GM19395 (cell line): Measurements from ENCODE around the gene CELSR2.
A peak's percentile ranks its signal among the peaks of the same experiment; 100 is the strongest.

Experiments
- ATAC-seq: cut with Tn5 transposase; IDR thresholded peaks from one replicate; pipeline ENCODE4 v1.9.1; 2021; ENCODE audit warnings: mild to moderate bottlenecking, moderate library complexity; ENCODE audit not compliant: unreplicated experiment

The CELSR2 gene

GRCh38 chr1:109262231-109263055 is 13.1 kb downstream of the CELSR2 start:
- ATAC-seq = no peak

DNA sequence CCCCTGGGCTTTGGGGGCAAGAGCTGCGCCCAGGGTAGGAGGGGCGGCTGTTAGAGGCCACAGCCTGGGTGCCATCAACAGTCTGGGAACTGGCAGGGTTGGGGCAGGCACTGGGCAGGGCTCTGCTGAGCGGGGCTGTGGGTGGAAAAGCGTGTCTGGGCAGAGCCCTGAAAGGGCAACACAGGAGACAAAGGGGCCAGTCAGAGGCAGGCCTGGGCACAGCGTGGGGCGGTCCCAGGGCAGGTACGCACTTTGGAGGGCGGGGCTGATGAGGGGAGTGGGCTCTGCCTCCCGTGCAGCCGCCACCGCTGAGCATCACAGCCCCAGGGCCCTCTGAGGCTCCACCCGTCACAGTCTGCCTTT is 13.9 kb downstream of the CELSR2 start:
- peak; percentile 22 for ATAC-seq

DNA sequence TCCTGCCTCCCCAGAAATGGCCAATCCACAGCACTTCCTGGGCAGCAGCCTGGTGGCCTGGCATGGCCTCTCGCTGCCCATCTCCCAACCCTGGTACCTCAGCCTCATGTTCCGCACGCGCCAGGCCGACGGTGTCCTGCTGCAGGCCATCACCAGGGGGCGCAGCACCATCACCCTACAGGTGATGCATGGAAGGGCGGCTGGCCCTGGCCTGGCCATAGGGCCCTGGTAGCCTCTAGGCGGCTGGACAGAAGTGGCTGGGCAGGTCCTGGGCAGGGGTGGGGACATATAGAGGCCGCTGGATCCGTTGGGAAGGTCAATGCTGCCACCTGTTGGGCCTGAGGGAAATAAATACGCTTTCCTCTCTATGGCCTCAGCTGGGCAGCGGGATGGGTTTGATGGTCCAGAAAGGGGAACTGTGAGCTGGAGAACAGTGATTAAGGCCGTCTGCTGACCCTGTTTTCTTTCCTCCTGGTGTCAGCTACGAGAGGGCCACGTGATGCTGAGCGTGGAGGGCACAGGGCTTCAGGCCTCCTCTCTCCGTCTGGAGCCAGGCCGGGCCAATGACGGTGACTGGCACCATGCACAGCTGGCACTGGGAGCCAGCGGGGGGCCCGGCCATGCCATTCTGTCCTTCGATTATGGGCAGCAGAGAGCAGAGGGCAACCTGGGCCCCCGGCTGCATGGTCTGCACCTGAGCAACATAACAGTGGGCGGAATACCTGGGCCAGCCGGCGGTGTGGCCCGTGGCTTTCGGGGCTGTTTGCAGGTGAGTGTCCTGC is 14.4 kb downstream of the CELSR2 start:
- ATAC-seq = peak; percentile 67

GRCh38 chr1:109264379-109264755 is 15.0 kb downstream of the CELSR2 start:
- ATAC-seq = no peak

- ATAC-seq = no peak
Measured at GRCh38 chr1:109265016-109265415, 15.7 kb downstream of the CELSR2 start.

GRCh38 chr1:109265741-109266330 is 16.5 kb downstream of the CELSR2 start:
- no peak for ATAC-seq

DNA sequence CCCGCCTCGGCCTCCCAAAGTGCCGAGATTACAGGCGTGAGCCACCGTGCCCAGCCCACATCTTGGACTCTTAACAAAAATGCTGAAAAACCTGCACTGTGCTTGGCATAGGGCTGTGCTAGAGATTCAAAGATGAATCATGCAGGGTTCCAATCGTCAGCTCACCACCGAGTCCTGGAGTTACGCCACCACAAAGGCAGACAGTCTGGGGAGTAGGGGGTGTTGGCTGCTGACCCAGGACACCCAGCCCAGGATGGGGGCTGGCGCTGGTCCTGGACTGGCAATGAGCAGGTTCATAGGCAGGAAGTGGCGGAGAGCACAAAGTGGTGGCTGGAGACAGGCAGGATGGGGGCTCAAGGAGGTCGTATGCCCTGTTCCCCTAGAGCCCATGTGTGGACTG is 17.6 kb downstream of the CELSR2 start:
- no peak for ATAC-seq

DNA sequence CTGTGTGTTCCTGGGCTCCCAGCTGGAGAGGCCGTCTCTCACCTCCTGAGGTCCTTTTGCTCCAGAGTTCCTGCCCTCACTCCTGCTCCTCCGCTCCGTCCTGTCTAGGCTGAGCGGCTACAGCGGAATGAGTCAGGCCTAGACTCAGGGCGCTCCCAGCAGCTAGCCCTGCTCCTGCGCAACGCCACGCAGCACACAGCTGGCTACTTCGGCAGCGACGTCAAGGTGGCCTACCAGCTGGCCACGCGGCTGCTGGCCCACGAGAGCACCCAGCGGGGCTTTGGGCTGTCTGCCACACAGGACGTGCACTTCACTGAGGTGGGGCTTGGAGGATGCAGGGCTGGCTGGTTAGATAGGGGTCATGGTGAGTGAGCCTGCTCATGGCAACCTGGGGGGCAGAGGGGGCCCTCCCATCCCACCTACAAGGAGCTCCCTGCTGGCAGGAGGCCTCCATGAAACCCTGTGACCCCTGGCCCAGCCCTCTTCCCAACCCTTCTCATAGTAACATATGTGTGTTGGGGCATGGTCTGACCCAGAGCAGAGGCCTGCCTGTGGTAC is 18.5 kb downstream of the CELSR2 start:
- no peak for ATAC-seq

DNA sequence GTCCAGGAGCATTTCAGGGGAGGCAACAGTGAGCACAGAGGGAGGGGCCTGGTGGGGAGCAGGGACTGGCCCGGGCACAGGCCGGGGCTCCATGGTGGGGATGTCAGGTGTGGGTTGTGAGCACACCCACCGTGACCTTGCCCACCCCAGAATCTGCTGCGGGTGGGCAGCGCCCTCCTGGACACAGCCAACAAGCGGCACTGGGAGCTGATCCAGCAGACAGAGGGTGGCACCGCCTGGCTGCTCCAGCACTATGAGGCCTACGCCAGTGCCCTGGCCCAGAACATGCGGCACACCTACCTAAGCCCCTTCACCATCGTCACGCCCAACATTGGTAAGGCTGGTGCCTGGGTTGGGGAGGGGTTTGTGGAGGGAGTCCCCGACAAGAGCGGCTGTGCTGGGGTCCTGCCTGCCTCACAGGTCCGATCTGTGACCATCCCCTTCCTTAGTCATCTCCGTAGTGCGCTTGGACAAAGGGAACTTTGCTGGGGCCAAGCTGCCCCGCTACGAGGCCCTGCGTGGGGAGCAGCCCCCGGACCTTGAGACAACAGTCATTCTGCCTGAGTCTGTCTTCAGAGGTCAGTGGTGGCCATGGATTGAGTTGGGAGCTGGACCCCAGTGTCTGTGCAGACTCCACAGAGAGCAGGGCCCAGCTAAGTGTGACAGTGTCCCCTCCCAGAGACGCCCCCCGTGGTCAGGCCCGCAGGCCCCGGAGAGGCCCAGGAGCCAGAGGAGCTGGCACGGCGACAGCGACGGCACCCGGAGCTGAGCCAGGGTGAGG is 19.3 kb downstream of the CELSR2 start:
- no peak for ATAC-seq

GRCh38 chr1:109269212-109269980 is 20.1 kb downstream of the CELSR2 start:
- ATAC-seq = no peak

DNA sequence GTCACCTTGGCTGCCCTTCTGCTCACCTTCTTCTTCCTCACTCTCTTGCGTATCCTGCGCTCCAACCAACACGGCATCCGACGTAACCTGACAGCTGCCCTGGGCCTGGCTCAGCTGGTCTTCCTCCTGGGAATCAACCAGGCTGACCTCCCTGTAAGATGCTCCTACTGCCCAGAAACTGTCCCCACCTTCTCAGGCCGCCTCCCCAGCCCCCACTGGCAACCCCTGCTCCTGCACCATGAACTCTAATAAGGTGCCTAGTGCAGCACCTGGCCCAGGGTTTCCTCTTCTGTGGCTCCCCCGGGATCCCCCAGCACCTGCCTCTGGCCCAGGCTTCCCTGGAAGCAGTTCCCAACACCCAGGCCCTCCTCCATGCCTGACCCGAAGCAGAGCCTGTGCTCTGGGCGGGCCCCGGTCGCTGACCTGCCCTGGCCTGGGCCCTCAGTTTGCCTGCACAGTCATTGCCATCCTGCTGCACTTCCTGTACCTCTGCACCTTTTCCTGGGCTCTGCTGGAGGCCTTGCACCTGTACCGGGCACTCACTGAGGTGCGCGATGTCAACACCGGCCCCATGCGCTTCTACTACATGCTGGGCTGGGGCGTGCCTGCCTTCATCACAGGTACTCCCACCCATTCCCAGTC is 20.8 kb downstream of the CELSR2 start:
- ATAC-seq = no peak

- ATAC-seq = no peak
Measured at GRCh38 chr1:109270623-109271317, 21.4 kb downstream of the CELSR2 start.

DNA sequence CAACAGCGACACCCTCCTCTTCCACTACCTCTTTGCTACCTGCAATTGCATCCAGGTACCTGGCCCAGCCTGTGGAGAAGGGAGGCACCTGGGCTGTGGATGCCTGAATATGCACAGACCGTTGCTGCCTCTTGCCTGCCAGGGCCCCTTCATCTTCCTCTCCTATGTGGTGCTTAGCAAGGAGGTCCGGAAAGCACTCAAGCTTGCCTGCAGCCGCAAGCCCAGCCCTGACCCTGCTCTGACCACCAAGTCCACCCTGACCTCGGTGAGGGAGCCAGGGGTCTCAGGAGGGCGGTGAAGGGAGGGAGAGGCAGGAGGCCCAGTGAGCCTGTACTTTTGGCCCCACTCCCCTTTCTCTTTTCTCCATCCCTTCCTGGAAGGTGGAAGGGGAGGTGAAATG is 22.1 kb downstream of the CELSR2 start:
- no peak for ATAC-seq

- ATAC-seq = no peak
Measured at GRCh38 chr1:109272021-109272799, 22.9 kb downstream of the CELSR2 start.

DNA sequence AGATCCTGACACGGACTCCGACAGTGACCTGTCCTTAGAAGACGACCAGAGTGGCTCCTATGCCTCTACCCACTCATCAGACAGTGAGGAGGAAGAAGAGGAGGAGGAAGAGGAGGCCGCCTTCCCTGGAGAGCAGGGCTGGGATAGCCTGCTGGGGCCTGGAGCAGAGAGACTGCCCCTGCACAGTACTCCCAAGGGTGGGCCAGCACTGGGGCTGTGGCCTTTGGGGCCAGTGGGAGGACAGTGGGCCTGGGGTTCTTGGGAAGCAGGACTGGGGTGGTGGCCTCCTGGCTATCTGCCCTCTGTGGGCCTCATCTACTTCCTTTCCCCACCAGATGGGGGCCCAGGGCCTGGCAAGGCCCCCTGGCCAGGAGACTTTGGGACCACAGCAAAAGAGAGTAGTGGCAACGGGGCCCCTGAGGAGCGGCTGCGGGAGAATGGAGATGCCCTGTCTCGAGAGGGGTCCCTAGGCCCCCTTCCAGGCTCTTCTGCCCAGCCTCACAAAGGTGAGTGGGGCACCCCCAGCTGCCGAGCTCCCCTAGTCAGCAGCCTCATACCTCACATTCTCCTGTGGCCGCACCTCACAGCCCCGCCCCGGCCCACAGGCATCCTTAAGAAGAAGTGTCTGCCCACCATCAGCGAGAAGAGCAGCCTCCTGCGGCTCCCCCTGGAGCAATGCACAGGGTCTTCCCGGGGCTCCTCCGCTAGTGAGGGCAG is 23.6 kb downstream of the CELSR2 start:
- no peak for ATAC-seq

DNA sequence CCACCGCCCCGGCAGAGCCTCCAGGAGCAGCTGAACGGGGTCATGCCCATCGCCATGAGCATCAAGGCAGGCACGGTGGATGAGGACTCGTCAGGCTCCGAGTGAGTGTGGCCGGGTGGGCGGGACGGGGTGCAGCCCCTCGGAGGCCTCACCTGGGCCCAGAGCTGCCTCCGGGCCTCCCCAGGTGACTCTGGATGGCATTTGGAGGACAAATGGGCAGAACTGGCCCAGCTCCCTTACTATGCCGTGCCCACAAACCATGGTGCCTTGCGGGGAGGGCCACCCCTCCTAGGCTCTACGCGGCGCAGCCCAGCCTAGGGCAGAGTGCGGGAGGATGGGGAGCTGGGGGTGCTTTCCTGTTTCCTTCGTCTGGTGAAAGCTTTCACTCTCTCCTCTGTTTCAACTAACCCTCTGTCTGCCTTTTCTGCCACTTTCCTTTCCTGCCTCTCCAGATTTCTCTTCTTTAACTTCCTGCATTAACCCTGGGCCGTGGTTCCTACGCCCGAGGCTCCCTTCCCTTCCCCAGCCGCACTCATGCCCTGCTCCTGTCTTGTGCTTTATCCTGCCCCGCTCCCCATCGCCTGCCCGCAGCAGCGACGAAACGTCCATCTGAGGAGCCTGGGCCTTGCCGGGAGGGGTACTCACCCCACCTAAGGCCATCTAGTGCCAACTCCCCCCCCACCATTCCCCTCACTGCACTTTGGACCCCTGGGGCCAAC is 24.4 kb downstream of the CELSR2 start:
- no peak for ATAC-seq
